SKM-1 (cell line): ENCODE results near the gene PLBD2.
A peak's percentile ranks its signal among the peaks of the same experiment; 100 is the strongest.

Source experiments
- DNase-seq: peaks from one replicate; lab custom pipeline; 2025; ENCODE audit not compliant: unreplicated experiment; lab: John Stamatoyannopoulos, UW

PLBD2 gene

GRCh38 chr12:113395119-113395518 is 36.7 kb downstream of the PLBD2 start:
- DNase-seq, result no peak

GRCh38 chr12:113396200-113396599 is 37.8 kb downstream of the PLBD2 start:
- no peak for DNase-seq

- no peak for DNase-seq
Measured at GRCh38 chr12:113396828-113397496, 38.6 kb downstream of the PLBD2 start.

- no peak for DNase-seq
Measured at GRCh38 chr12:113397497-113398197, 39.3 kb downstream of the PLBD2 start.

GRCh38 chr12:113398346-113399290 is 40.2 kb downstream of the PLBD2 start:
- no peak for DNase-seq

GRCh38 chr12:113399490-113399889 is 41.1 kb downstream of the PLBD2 start:
- no peak for DNase-seq

- DNase-seq, result no peak
Measured at GRCh38 chr12:113400362-113400761, 42.0 kb downstream of the PLBD2 start.

GRCh38 chr12:113401066-113402000 is 42.9 kb downstream of the PLBD2 start:
- DNase-seq, result no peak

- no peak for DNase-seq
Measured at GRCh38 chr12:113402586-113403260, 44.3 kb downstream of the PLBD2 start.

- peak; percentile 23 for DNase-seq
Measured at GRCh38 chr12:113403435-113404415, 45.3 kb downstream of the PLBD2 start, which contains the start of gene SDS. TSS of gene SDS (minus strand) at chr12:113403887. CDS start at chr12:113399708, 4,179 bp downstream.

GRCh38 chr12:113405694-113406093 is 47.3 kb downstream of the PLBD2 start:
- no peak for DNase-seq

- no peak for DNase-seq
Measured at GRCh38 chr12:113407931-113408600, 49.7 kb downstream of the PLBD2 start.

GRCh38 chr12:113408756-113409298 is 50.4 kb downstream of the PLBD2 start:
- DNase-seq, result no peak

- DNase-seq, result no peak
Measured at GRCh38 chr12:113409462-113410124, 51.2 kb downstream of the PLBD2 start.

GRCh38 chr12:113413488-113413939 is 55.1 kb downstream of the PLBD2 start:
- no peak for DNase-seq

- no peak for DNase-seq
Measured at GRCh38 chr12:113414519-113415038, 56.2 kb downstream of the PLBD2 start.
